ENCODE measurements around the gene DNAJA2.
"Not testable (repeated sequence)": the region's sequence is repeated elsewhere in the genome, so short reads cannot be mapped to it uniquely, and the experiment has no call there.

The DNAJA2 gene

GRCh38 chr16:46975165-46975564 is 1.7 kb upstream of the DNAJA2 start:
- DNase-seq (ENCODE audit: low read depth, low spot score) = no peak

- DNase-seq (ENCODE audit: low read depth, low spot score) = no peak
Measured at GRCh38 chr16:46974352-46974751, 878 bp upstream of the DNAJA2 start.

- DNase-seq (ENCODE audit: low read depth, low spot score) = no peak
Measured at GRCh38 chr16:46973996-46974324, 486 bp upstream of the DNAJA2 start.

- DNase-seq (ENCODE audit: low read depth, low spot score) = no peak
Measured at GRCh38 chr16:46972429-46973206, 856 bp downstream of the DNAJA2 start.

GRCh38 chr16:46971271-46971670 is 2.2 kb downstream of the DNAJA2 start:
- no peak for DNase-seq (ENCODE audit: low read depth, low spot score)

GRCh38 chr16:46970089-46970488 is 3.4 kb downstream of the DNAJA2 start:
- DNase-seq (ENCODE audit: low read depth, low spot score) = no peak

GRCh38 chr16:46968063-46968435 is 5.4 kb downstream of the DNAJA2 start:
- no peak for DNase-seq (ENCODE audit: low read depth, low spot score)

- DNase-seq (ENCODE audit: low read depth, low spot score) = no peak
Measured at GRCh38 chr16:46962629-46963028, 10.8 kb downstream of the DNAJA2 start.

- no peak for DNase-seq (ENCODE audit: low read depth, low spot score)
Measured at GRCh38 chr16:46961373-46962353, 11.8 kb downstream of the DNAJA2 start.

GRCh38 chr16:46954562-46954961 is 18.9 kb downstream of the DNAJA2 start:
- DNase-seq (ENCODE audit: low read depth, low spot score) = no peak

GRCh38 chr16:46950009-46950408 is 23.5 kb downstream of the DNAJA2 start:
- DNase-seq (ENCODE audit: low read depth, low spot score) = no peak

GRCh38 chr16:46949241-46949892 is 24.1 kb downstream of the DNAJA2 start:
- no peak for DNase-seq (ENCODE audit: low read depth, low spot score)

GRCh38 chr16:46948548-46949166 is 24.8 kb downstream of the DNAJA2 start:
- no peak for DNase-seq (ENCODE audit: low read depth, low spot score)

- DNase-seq (ENCODE audit: low read depth, low spot score) = no peak
Measured at GRCh38 chr16:46947900-46948547, 25.4 kb downstream of the DNAJA2 start.

GRCh38 chr16:46944713-46945112 is 28.8 kb downstream of the DNAJA2 start:
- not testable (repeated sequence) for DNase-seq (ENCODE audit: low read depth, low spot score)

- no peak for DNase-seq (ENCODE audit: low read depth, low spot score)
Measured at GRCh38 chr16:46937536-46937935, 35.9 kb downstream of the DNAJA2 start.

- no peak for DNase-seq (ENCODE audit: low read depth, low spot score)
Measured at GRCh38 chr16:46932802-46933201, 40.7 kb downstream of the DNAJA2 start.

GRCh38 chr16:46930861-46931260 is 42.6 kb downstream of the DNAJA2 start:
- DNase-seq (ENCODE audit: low read depth, low spot score) = no peak

- peak; percentile 29 for DNase-seq (ENCODE audit: low read depth, low spot score)
Measured at GRCh38 chr16:46929378-46930332, 43.8 kb downstream of the DNAJA2 start.

- DNase-seq (ENCODE audit: low read depth, low spot score) = no peak
Measured at GRCh38 chr16:46928811-46929210, 44.7 kb downstream of the DNAJA2 start.
